Measurements from ENCODE around the gene ITCH. TPM values are rescaled to one million over a fixed set of nuclear protein-coding genes. Genes with fewer than 3 reads are reported as not detected.
"Not testable (repeated sequence)": the region's sequence is repeated elsewhere in the genome, so short reads cannot be mapped to it uniquely, and the experiment has no call there.

ITCH gene
- polyA plus RNA-seq, 1 donor from 2014 or later = 39.5 TPM

DNA sequence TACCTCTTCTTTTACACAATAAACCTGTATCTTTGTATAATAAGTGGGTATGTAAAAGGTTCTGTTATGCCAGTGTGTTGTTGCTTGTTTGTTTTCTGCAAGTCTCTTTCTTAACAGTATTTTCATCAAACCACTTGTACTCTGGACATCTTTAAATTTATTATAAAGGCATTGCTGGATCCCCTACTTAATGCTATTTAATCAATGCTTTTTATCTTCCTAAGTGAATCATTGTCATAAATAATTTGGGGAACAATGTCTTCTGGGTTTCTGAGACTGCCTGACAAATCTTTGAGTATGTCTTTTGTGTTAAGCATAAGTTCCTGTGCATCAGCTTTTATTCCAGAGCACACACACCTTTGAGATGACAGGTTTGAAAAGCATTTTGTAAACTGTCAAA lies 64.7 kb downstream of the ITCH start:
- Histone ChIP-seq H3K9me3 (ENCODE audit: low read length) (no peaks in the 10 kb centered on the region), H4K20me1 (ENCODE audit: insufficient read depth) (no peaks in the 10 kb centered on the region), H3K79me2 (replicated peaks; ENCODE audit: insufficient read depth, low read length) (no peaks in the 10 kb centered on the region), H3K36me3 (ENCODE audit: insufficient read depth, low read length) (no peaks in the 10 kb centered on the region), H3F3A (ENCODE audit: insufficient read depth, low read length, poor library complexity, severe bottlenecking) (no peaks in the 10 kb centered on the region), H3K9me2 (ENCODE audit: insufficient read depth, low read length) (no peaks in the 10 kb centered on the region), H3K27ac (ENCODE audit: low read length) (no peak overlapping the region), H2AFZ (ENCODE audit: low read depth, low read length) (no peak overlapping the region), H3K4me3 (ENCODE audit: low read length) (no peak overlapping the region), H3K9ac (ENCODE audit: low read length) (no peak overlapping the region), H3K27me3 (ENCODE audit: insufficient read depth, low read depth, low read length) (no peaks in the 10 kb centered on the region), H3K4me2 (ENCODE audit: low read length) (no peak overlapping the region)
- no peak for TF ChIP-seq REST (IDR thresholded peaks at IDR 0.05; ENCODE audit: borderline replicate concordance)
- no peak for TF ChIP-seq EZH2 (IDR thresholded peaks at IDR 0.05; ENCODE audit: borderline replicate concordance, insufficient read depth, low read length, poor library complexity, severe bottlenecking)
- no peak for TF ChIP-seq EP300 (conservative IDR thresholded peaks at IDR 0.05; ENCODE audit: poor library complexity, severe bottlenecking)

GRCh38 chr20:34431168-34431567 lies 68.1 kb downstream of the ITCH start:
- no peak overlapping the region for H3K27ac ChIP-seq (ENCODE audit: low read length)

DNA sequence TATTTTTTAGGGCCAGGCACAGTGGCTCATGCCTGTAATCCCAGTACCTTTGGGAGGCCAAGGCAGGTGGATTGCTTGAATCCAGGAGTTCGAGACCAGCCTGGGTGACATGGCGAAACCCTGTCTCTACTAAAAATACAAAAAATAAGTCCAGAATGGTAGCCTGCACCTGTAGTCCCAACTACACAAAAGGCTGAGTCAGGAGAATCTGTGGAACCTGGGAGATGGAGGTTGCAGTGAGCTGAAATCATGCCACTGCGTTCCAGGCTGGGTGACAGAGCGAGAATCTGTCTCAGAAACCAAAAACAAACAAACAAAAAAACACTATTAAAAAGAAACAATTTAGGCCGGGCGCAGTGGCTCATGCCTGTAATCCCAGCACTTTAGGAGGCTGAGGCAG lies 69.6 kb downstream of the ITCH start:
- not testable (repeated sequence) for H3K4me3 ChIP-seq (ENCODE audit: low read length); H2AFZ ChIP-seq (ENCODE audit: low read depth, low read length); H3K9me3 ChIP-seq (ENCODE audit: low read length); H3K9me2 ChIP-seq (ENCODE audit: insufficient read depth, low read length); H3K27me3 ChIP-seq (ENCODE audit: insufficient read depth, low read depth, low read length); H3K4me2 ChIP-seq (ENCODE audit: low read length); H3K79me2 ChIP-seq (replicated peaks; ENCODE audit: insufficient read depth, low read length); H3K36me3 ChIP-seq (ENCODE audit: insufficient read depth, low read length); H4K20me1 ChIP-seq (ENCODE audit: insufficient read depth); H3K9ac ChIP-seq (ENCODE audit: low read length); H3F3A ChIP-seq (ENCODE audit: insufficient read depth, low read length, poor library complexity, severe bottlenecking); H3K27ac ChIP-seq (ENCODE audit: low read length)

More at GRCh38 chr20:34431168-34431567, 68.1 kb downstream of the ITCH start:
- H3K9me3 ChIP-seq (ENCODE audit: low read length) = no peaks in the 10 kb centered on the region
- TF ChIP-seq REST (IDR thresholded peaks at IDR 0.05; ENCODE audit: borderline replicate concordance) = no peak
- no peak for TF ChIP-seq EZH2 (IDR thresholded peaks at IDR 0.05; ENCODE audit: borderline replicate concordance, insufficient read depth, low read length, poor library complexity, severe bottlenecking)
- no peak for TF ChIP-seq EP300 (conservative IDR thresholded peaks at IDR 0.05; ENCODE audit: poor library complexity, severe bottlenecking)
- no peak for TF ChIP-seq MXI1 (conservative IDR thresholded peaks at IDR 0.05; ENCODE audit: poor library complexity, severe bottlenecking)
- TF ChIP-seq TAF1 (IDR thresholded peaks at IDR 0.05; ENCODE audit: low read depth) = no peak
- no peak for TF ChIP-seq POLR2AphosphoS5 (IDR thresholded peaks at IDR 0.05)
- TF ChIP-seq RAD21 (conservative IDR thresholded peaks at IDR 0.05) = no peak
- no peak for TF ChIP-seq SMC3 (conservative IDR thresholded peaks at IDR 0.05; ENCODE audit: poor library complexity)
- TF ChIP-seq CTCF (IDR thresholded peaks at IDR 0.05; ENCODE audit: poor library complexity, severe bottlenecking) = no peak
- H3K79me2 ChIP-seq (replicated peaks; ENCODE audit: insufficient read depth, low read length) = no peaks in the 10 kb centered on the region
- no peak overlapping the region for H3K4me2 ChIP-seq (ENCODE audit: low read length)
- H3F3A ChIP-seq (ENCODE audit: insufficient read depth, low read length, poor library complexity, severe bottlenecking) = no peaks in the 10 kb centered on the region
- H3K27me3 ChIP-seq (ENCODE audit: insufficient read depth, low read depth, low read length) = no peaks in the 10 kb centered on the region
- no peaks in the 10 kb centered on the region for H4K20me1 ChIP-seq (ENCODE audit: insufficient read depth)
- H3K9me2 ChIP-seq (ENCODE audit: insufficient read depth, low read length) = no peaks in the 10 kb centered on the region
- no peak overlapping the region for H3K9ac ChIP-seq (ENCODE audit: low read length)
- H3K36me3 ChIP-seq (ENCODE audit: insufficient read depth, low read length) = no peaks in the 10 kb centered on the region
- no peak overlapping the region for H3K4me3 ChIP-seq (ENCODE audit: low read length)
- no peak overlapping the region for H2AFZ ChIP-seq (ENCODE audit: low read depth, low read length)

Measured in neural cell (in vitro differentiated cells).